HG03378 (cell line): ENCODE results near the gene LAMA2.
A peak's percentile ranks its signal among the peaks of the same experiment; 100 is the strongest.

Experiments
- ATAC-seq: cut with Tn5 transposase; IDR thresholded peaks from one replicate; pipeline ENCODE4 v1.9.1; 2021; ENCODE audit warnings: mild to moderate bottlenecking, moderate library complexity; ENCODE audit not compliant: unreplicated experiment

The LAMA2 gene

DNA sequence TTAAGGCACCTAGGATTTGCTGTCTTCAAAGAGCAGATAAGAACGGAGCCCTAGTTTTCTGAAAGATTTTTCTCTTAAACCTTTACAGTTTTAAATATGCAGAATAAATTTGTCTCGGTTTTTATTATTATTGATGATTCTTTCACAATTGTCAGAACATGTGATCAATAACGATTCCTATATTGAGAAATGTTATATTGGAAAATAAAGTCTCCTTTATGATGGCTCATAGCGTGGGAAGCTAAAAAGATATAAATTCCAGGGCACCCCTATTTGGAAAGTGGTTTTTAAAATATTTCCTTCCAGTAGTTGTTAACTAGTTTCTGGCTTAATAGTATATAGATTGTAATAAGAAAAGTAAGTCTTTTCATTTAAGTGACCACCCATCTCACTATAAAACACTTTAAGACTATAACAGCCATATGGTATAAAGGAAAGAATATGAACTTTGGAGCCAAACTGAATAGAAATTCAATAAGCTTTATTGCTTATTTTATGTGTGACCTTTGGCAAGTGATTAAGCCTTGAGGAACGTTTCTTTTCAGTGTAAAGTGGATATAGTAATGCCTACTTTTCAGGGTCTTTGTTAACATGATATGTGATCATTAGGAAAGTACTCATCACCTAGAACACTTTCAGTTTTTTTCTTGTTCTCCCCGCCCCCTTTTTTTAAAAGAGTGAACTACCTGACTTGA is 369.6 kb downstream of the LAMA2 start:
- no peak for ATAC-seq

- ATAC-seq: no peak
These were observed 370.3 kb downstream of the LAMA2 start for GRCh38 chr6:129253242-129253641.

- no peak for ATAC-seq
These were observed 370.8 kb downstream of the LAMA2 start for GRCh38 chr6:129253727-129254126.

- ATAC-seq: no peak
These were observed 374.3 kb downstream of the LAMA2 start for GRCh38 chr6:129257196-129257595.

DNA sequence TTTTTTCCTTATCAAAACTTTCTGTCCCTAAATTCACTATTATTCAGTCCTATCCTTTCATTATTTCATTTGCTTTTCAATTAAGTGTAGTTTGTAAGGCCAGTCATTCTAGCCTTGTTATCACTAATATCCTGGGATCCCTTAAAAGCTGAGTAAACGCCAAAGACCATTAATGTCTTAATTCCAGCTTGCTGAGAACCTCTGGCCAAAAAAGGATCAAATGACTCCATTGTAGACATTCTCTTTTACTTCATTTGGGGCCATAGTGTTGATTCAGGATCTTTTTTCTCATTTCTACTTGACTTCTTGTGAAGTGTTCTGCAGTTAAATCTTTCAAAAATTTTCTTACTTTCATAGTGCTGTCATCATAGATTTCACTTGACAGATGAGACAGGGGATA is 379.7 kb downstream of the LAMA2 start:
- ATAC-seq: no peak

GRCh38 chr6:129263176-129263575 is 380.2 kb downstream of the LAMA2 start:
- ATAC-seq: no peak

DNA sequence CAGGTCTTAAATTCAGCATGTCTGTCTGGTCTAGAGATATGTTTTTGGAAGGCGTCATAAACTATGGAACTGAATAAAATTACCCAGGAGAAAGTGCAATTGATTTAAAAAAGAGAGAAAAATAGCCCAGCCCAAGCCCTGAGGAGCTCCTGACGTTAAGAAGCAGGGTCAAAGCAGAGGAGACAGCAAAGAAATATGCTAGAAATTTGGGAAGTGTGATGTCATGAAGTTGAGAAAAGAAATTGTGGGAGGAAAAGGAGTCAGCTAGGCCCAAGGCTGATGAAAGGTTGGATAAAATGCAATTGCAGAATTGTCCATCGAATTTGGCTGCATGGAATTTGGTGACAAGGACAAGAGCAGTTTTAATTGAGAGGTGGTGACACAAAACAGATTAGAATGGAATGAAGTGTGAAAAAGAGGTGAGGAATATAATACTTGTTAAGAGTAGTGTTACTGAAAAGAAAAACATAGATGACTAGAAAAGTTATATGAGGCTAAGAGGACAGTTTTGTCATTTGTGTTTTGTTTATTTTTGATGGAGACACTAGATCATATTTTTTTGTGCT is 381.6 kb downstream of the LAMA2 start:
- ATAC-seq: no peak

GRCh38 chr6:129267028-129267427 is 384.1 kb downstream of the LAMA2 start:
- ATAC-seq: no peak

GRCh38 chr6:129269076-129269475 is 386.1 kb downstream of the LAMA2 start:
- no peak for ATAC-seq

GRCh38 chr6:129269891-129270290 is 387.0 kb downstream of the LAMA2 start:
- no peak for ATAC-seq

- no peak for ATAC-seq
These were observed 387.5 kb downstream of the LAMA2 start for GRCh38 chr6:129270450-129270849.

- ATAC-seq: no peak
These were observed 390.2 kb downstream of the LAMA2 start for GRCh38 chr6:129273161-129273560.

DNA sequence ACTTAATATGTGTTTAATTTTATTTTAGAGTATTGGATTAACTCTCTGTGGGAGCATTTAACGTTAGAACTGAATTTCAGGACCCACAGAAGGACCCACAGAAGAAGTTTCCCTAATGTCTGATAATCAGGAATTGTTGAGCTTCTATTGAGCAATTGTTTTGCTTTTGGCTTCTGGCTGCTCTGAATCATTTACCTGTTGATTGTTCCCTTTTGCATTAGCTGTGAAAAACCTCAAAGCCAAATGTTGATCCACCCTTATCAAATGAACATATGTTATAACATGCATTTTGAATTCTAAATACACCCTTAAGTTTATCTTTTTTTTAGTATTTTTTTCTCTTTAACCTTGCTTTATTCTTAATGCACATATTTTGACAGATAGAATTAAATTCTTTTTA is 393.5 kb downstream of the LAMA2 start:
- ATAC-seq: no peak

DNA sequence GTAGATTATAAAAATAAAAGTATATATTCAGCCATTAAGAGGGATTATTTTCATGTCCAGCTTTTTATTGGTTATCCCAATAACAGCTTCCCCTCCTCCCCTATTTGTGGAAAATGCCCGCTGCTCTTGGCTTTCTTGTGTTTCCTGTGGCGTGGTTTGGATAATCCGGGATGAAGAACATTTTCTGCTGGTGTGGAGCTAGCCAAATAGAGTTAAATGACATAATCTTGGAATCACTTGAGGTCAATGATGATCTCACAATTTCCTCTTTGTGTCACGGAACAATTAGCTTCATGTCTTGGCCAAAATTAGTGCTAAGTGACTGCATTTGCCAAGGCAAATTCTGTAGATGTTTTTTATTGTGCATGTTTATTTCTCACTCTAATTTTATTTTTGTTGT is 394.0 kb downstream of the LAMA2 start:
- no peak for ATAC-seq

- no peak for ATAC-seq
These were observed 396.7 kb downstream of the LAMA2 start for GRCh38 chr6:129279343-129280292.

DNA sequence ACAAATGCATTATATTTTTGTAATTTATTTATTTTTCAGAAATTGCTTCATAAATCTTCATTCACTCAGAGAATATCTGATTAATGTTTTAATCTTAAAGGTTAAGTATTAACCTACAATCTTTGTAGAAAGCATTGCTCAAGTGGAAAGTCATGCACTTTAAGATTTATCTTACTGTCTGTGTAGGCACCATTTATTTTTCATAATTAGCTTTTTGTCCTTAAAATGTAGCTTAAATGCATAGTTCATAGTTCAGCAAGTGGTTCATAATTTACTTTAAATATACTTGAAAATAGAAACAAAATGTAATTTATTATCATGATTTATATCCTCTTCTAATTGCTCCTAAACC is 397.3 kb downstream of the LAMA2 start:
- no peak for ATAC-seq

GRCh38 chr6:129280749-129281148 is 397.8 kb downstream of the LAMA2 start:
- peak; percentile 52 for ATAC-seq

GRCh38 chr6:129281168-129281796 is 398.3 kb downstream of the LAMA2 start:
- no peak for ATAC-seq

- no peak for ATAC-seq
These were observed 399.1 kb downstream of the LAMA2 start for GRCh38 chr6:129282019-129282418.

DNA sequence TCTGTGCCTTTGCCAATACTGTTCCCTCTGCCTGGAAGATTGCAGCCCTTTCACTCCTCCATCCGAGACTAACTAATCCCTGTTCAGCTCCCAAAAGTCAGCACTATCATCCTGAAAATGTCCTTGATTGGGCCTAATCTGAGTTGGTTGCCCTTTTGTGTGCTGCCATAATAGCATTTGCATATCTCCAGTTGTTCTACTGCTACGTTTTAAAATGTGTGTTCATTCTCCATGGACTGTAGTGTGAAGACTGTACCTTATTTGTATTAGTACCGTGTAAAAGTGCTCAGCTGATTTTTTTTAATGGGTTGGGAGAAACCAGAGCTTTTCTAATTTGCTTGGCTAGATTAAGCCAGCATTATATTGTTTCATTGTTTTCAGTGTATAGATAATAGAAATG is 401.3 kb downstream of the LAMA2 start:
- ATAC-seq: no peak
